HepG2 (cell line): ENCODE measurements around the gene TUBB. TPM values are rescaled to one million over a fixed set of nuclear protein-coding genes. Genes with fewer than 3 reads are reported as not detected.

Source experiments
- CBFB ChIP-seq: sonication (generic); formaldehyde crosslinking; IDR thresholded peaks from 2 replicates; pipeline ENCODE4 v1.4.0; 2020; ENCODE audit warnings: missing genetic modification reagents
- CCAR2 ChIP-seq: fragments of 200-400 bp; formaldehyde crosslinking; optimal IDR thresholded peaks from 2 replicates; pipeline ENCODE3; 2018; ENCODE audit warnings: low read depth, mild to moderate bottlenecking, low read length, moderate library complexity
- ELF1 ChIP-seq: sonication (generic); formaldehyde crosslinking; IDR thresholded peaks from 2 replicates; pipeline ENCODE4 v1.4.0; 2020; ENCODE audit warnings: missing genetic modification reagents
- FOSL1 ChIP-seq: sonication (generic); formaldehyde crosslinking; IDR thresholded peaks from 2 replicates; pipeline ENCODE4 v1.9.0; 2021; ENCODE audit warnings: missing genetic modification reagents, borderline replicate concordance
- MED13 ChIP-seq: sonication (generic); formaldehyde crosslinking; IDR thresholded peaks from 2 replicates; pipeline ENCODE4 v1.5.0; 2020; ENCODE audit warnings: missing genetic modification reagents
- MXD3 ChIP-seq: IDR thresholded peaks from 2 replicates; pipeline ENCODE4 v1.6.1; 2016; ENCODE audit warnings: mild to moderate bottlenecking, missing biosample characterization, missing genetic modification reagents
- NFRKB ChIP-seq: fragments of 450-650 bp; IDR thresholded peaks from 2 replicates; pipeline ENCODE4 v1.6.1; 2017
- PAWR ChIP-seq: sonication (generic); formaldehyde crosslinking; IDR thresholded peaks from 2 replicates; pipeline ENCODE4 v1.4.0; 2020; ENCODE audit warnings: missing genetic modification reagents, mild to moderate bottlenecking, borderline replicate concordance
- RBFOX2 ChIP-seq: fragments of 200-400 bp; formaldehyde crosslinking; IDR thresholded peaks from 2 replicates; pipeline ENCODE4 v1.6.1; 2017; ENCODE audit warnings: low read depth, mild to moderate bottlenecking, low read length
- RFXAP ChIP-seq: sonication (generic); formaldehyde crosslinking; IDR thresholded peaks from 2 replicates; pipeline ENCODE4 v1.4.0; 2020; ENCODE audit warnings: missing genetic modification reagents, borderline replicate concordance
- SIN3B ChIP-seq: fragments of 150-350 bp; IDR thresholded peaks from 2 replicates; pipeline ENCODE4 v1.6.1; 2014; ENCODE audit warnings: low read length
- SRSF4 ChIP-seq: fragments of 200-400 bp; formaldehyde crosslinking; IDR thresholded peaks from one replicate; pipeline ENCODE4 v1.6.1; 2018; ENCODE audit warnings: mild to moderate bottlenecking, low read depth, low read length, moderate library complexity; ENCODE audit not compliant: poor library complexity, severe bottlenecking
- TBP ChIP-seq: sonication (generic); formaldehyde crosslinking; IDR thresholded peaks from 2 replicates; pipeline ENCODE4 v1.5.0; 2020; ENCODE audit warnings: missing genetic modification reagents
- USF2 ChIP-seq, 2 experiments: sonication (generic) in 1 of 2; formaldehyde crosslinking in 1 of 2; IDR thresholded peaks; 2 replicates each; pipeline versions ENCODE4 v1.5.1 to v1.6.1; 2011 to 2020; ENCODE audit warnings: borderline replicate concordance in 1 of 2, low read depth in 1 of 2, low read length in 1 of 2, mild to moderate bottlenecking in 1 of 2, missing genetic modification reagents in 1 of 2, moderate library complexity in 1 of 2
- ZKSCAN5 ChIP-seq: sonication (generic); formaldehyde crosslinking; IDR thresholded peaks from 2 replicates; pipeline ENCODE4 v1.5.1; 2020; ENCODE audit warnings: mild to moderate bottlenecking, missing genetic modification reagents
- ZNF225 ChIP-seq: sonication (generic); formaldehyde crosslinking; IDR thresholded peaks from 2 replicates; pipeline ENCODE4 v1.4.0; 2020; ENCODE audit warnings: mild to moderate bottlenecking, missing genetic modification reagents
- ZNF230 ChIP-seq: sonication (generic); formaldehyde crosslinking; IDR thresholded peaks from 2 replicates; pipeline ENCODE4 v1.4.0; 2020; ENCODE audit warnings: mild to moderate bottlenecking, missing genetic modification reagents
- ZNF451 ChIP-seq: sonication (generic); formaldehyde crosslinking; IDR thresholded peaks from 2 replicates; pipeline ENCODE4 v1.5.0; 2020; ENCODE audit warnings: mild to moderate bottlenecking, missing genetic modification reagents
- ZNF484 ChIP-seq: sonication (generic); formaldehyde crosslinking; IDR thresholded peaks from 2 replicates; pipeline ENCODE4 v1.5.1; 2020; ENCODE audit warnings: mild to moderate bottlenecking, low read depth, missing genetic modification reagents, borderline replicate concordance
- ZNF510 ChIP-seq: sonication (generic); formaldehyde crosslinking; IDR thresholded peaks from 2 replicates; pipeline ENCODE4 v1.4.0; 2020; ENCODE audit warnings: low read depth, mild to moderate bottlenecking, missing genetic modification reagents
- ZNF598 ChIP-seq: sonication (generic); formaldehyde crosslinking; IDR thresholded peaks from 2 replicates; pipeline ENCODE4 v1.5.1; 2020; ENCODE audit warnings: mild to moderate bottlenecking, missing genetic modification reagents, borderline replicate concordance
- ZNF883 ChIP-seq: sonication (generic); formaldehyde crosslinking; IDR thresholded peaks from 2 replicates; pipeline ENCODE4 v1.5.1; 2020; ENCODE audit warnings: mild to moderate bottlenecking, missing genetic modification reagents; ENCODE audit errors: not compliant biosample characterization
- ZNF891 ChIP-seq: sonication (generic); formaldehyde crosslinking; IDR thresholded peaks from 2 replicates; pipeline ENCODE4 v1.5.0; 2020; ENCODE audit warnings: mild to moderate bottlenecking, missing genetic modification reagents
- polyA plus RNA-seq, 8 experiments: library from polyadenylated mRNA; depleted of rRNA in 3 of 8; stranded (reverse) in 7 of 8; unstranded in 1 of 8; fragments of >200 nt; fragmentation: Illumina TruSeq in 4 of 8; extraction: Trizol in 4 of 8; gene quantifications; 2 replicates each; pipeline versions ENCODE4 v1.2.1 to v1.2.3, GENCODE V29; 2011 to 2016; ENCODE audit warnings: low read depth in 4 of 8, missing spikeins in 1 of 8, mixed read lengths in 1 of 8; ENCODE audit not compliant: insufficient read depth in 1 of 8
- total RNA-seq, 5 experiments: library from RNA; depleted of rRNA; stranded (reverse); fragments of >200 nt; fragmentation: Illumina TruSeq; extraction: Trizol; gene quantifications; 2 replicates each; pipeline ENCODE4 v1.2.3, GENCODE V29; 2016; ENCODE audit warnings: low read depth in 1 of 5
- TF ChIP-seq, protein P1 (sequence below): sonication (generic); formaldehyde crosslinking; IDR thresholded peaks from 2 replicates; pipeline ENCODE4 v1.5.0; 2020; ENCODE audit warnings: missing genetic modification reagents, mild to moderate bottlenecking, borderline replicate concordance
- TF ChIP-seq, protein P2 (sequence below): sonication (generic); formaldehyde crosslinking; IDR thresholded peaks from 2 replicates; pipeline ENCODE4 v1.8.1; 2023; ENCODE audit warnings: mild to moderate bottlenecking, moderate library complexity, missing genetic modification reagents

The TUBB gene
- total and polyA plus RNA-seq, 2 of the 13 experiments (the other 11 are each of a cell fraction or from before 2014, with no cell fraction given): 911 to 1,163 TPM

GRCh38 chr6:30763618-30764489, 43.7 kb downstream of the TUBB start (continued):
- TF ChIP-seq ZKSCAN5 (CRISPR knock-in tag) (peak; percentile 67; the same call in 1 of the 2 replicates), RFXAP (CRISPR knock-in tag) (0 out of 2 replicates have a peak, but pooled peaks have one; percentile 21), ZNF484 (CRISPR knock-in tag) (no peak), USF2 (IDR thresholded peaks at IDR 0.05; ENCODE audit: low read depth, low read length) (no peak), USF2 (CRISPR knock-in tag; IDR thresholded peaks at IDR 0.05; ENCODE audit: borderline replicate concordance) (no peak), ZNF891 (CRISPR knock-in tag) (peak; percentile 82; the same call in 1 of the 2 replicates), ZNF510 (peak; percentile 65; the same call in 1 of the 2 replicates), RBFOX2 (no peak), ZNF598 (CRISPR knock-in tag) (peak; percentile 77; the same call in 1 of the 2 replicates), PAWR (CRISPR knock-in tag) (no peak), FOSL1 (CRISPR knock-in tag) (no peak), ZNF230 (CRISPR knock-in tag) (no peak), ZNF225 (CRISPR knock-in tag) (no peak), MXD3 (peak; percentile 13; the same call in 1 of the 2 replicates), CBFB (CRISPR knock-in tag) (peak; percentile 41; the same call in 1 of the 2 replicates), CCAR2 (no peak), SRSF4 (no peak), TBP (CRISPR knock-in tag) (no peak), ELF1 (CRISPR knock-in tag) (peak; percentile 86), ZNF451 (peak; percentile 69; the same call in 1 of the 2 replicates), ZNF883 (CRISPR knock-in tag) (peak; percentile 55), MED13 (peak; percentile 96), SIN3B (0 out of 2 replicates have a peak, but pooled peaks have one; percentile 23), NFRKB (peak; percentile 63; the same call in 1 of the 2 replicates)
- TF ChIP-seq, protein P1, sequence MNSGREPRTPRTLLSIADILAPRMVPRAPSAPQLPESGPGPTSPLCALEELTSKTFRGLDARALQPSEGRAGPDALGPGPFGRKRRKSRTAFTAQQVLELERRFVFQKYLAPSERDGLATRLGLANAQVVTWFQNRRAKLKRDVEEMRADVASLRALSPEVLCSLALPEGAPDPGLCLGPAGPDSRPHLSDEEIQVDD (CRISPR knock-in tag): no peak
- TF ChIP-seq, protein P2, sequence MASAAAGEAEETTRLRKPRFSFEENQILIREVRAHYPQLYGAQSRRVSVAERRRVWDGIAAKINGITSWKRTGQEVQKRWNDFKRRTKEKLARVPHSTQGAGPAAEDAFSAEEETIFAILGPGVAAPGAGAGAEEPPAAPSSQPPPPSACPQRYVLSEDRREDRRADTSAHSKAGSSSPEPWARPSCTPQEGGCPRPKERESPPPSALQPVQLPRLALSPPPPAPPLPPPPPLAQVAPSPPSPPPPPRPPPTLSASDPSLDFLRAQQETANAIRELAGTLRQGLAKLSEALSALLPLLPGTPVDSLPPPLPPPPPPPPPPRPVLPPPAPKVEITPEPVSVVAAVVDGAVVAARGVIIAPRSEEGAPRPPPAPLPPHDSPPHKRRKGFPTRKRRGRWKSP (CRISPR knock-in tag): peak; percentile 81
